IPS DF 19.7 (cell line): ENCODE results near the gene GPR52.

Experiments used
- DNase-seq: peaks from one replicate; pipeline ENCODE4 v3.0.0-alpha.2; 2013; ENCODE audit warnings: low read depth, low spot score

GPR52 gene

GRCh38 chr1:174466607-174467006 is 18.8 kb downstream of the GPR52 start:
- DNase-seq: no peak

- no peak for DNase-seq
Measured at GRCh38 chr1:174469052-174469451, 21.3 kb downstream of the GPR52 start.

GRCh38 chr1:174469687-174470086 is 21.9 kb downstream of the GPR52 start:
- no peak for DNase-seq

GRCh38 chr1:174479281-174479680 is 31.5 kb downstream of the GPR52 start:
- DNase-seq: no peak

GRCh38 chr1:174480324-174480723 is 32.6 kb downstream of the GPR52 start:
- no peak for DNase-seq

- DNase-seq: no peak
Measured at GRCh38 chr1:174491606-174492005, 43.8 kb downstream of the GPR52 start.

GRCh38 chr1:174497478-174497877 is 49.7 kb downstream of the GPR52 start:
- DNase-seq: no peak
